Caco-2 (cell line): ENCODE results near the gene VASN. TPM values are rescaled to one million over a fixed set of nuclear protein-coding genes. Genes with fewer than 3 reads are reported as not detected.

Experiments used
- BruUV-seq: library from RNA; stranded (reverse); fragments of 400-500 nt; replicated peaks from 2 replicates; lab custom pipeline; 2021; lab: Mats Ljungman, UMichigan
- CTCF ChIA-PET: fragments of 300-600 bp; sonication (Branson Sonifier 250); formaldehyde crosslinking; loops from one replicate; lab custom pipeline; 2022; ENCODE audit warnings: antibody characterized with exemption; lab: Charles Lee
- POLR2A ChIA-PET: fragments of 300-600 bp; sonication (Branson Sonifier 250); formaldehyde crosslinking; loops from one replicate; lab custom pipeline; 2022; ENCODE audit warnings: antibody characterized with exemption; lab: Charles Lee
- DNase-seq, 2 experiments: peaks; one replicate each; pipeline versions ENCODE4 v3.0.0 to v3.0.0-alpha.2; 2020 to 2022
- H3K27me3 ChIP-seq: replicated peaks from 2 replicates; pipeline ENCODE4 v1.6.0; 2011; ENCODE audit warnings: low read length; ENCODE audit not compliant: control insufficient read depth, insufficient read depth
- H3K36me3 ChIP-seq: 2 replicates; pipeline ENCODE4 v1.5.1; 2011; ENCODE audit warnings: low read length; ENCODE audit not compliant: control insufficient read depth, insufficient read depth
- H3K4me1 ChIP-seq: fragments of 250-450 bp; sonication (Bioruptor Pico); 2 replicates; pipeline ENCODE4 v1.5.1; 2020; ENCODE audit warnings: mild to moderate bottlenecking
- H3K4me3 ChIP-seq: 2 replicates; pipeline ENCODE4 v1.5.1; 2011; ENCODE audit warnings: low read depth, mild to moderate bottlenecking, control low read depth, low read length
- H3K9me3 ChIP-seq: fragments of 250-450 bp; sonication (Bioruptor Pico); 2 replicates; pipeline ENCODE4 v1.5.1; 2020; ENCODE audit warnings: mild to moderate bottlenecking, moderate library complexity
- H3K27ac Mint-ChIP-seq: one replicate; pipeline ENCODE4 v1.8.0; 2022; ENCODE audit warnings: mixed read lengths; ENCODE audit not compliant: unreplicated experiment
- H3K27me3 Mint-ChIP-seq: one replicate; pipeline ENCODE4 v1.8.0; 2022; ENCODE audit warnings: mixed read lengths; ENCODE audit not compliant: insufficient read depth, unreplicated experiment
- H3K36me3 Mint-ChIP-seq: one replicate; pipeline ENCODE4 v1.8.0; 2022; ENCODE audit warnings: mild to moderate bottlenecking, mixed read lengths; ENCODE audit not compliant: insufficient read depth, unreplicated experiment
- H3K4me1 Mint-ChIP-seq: one replicate; pipeline ENCODE4 v1.8.0; 2022; ENCODE audit warnings: low read depth, mixed read lengths; ENCODE audit not compliant: unreplicated experiment
- H3K4me3 Mint-ChIP-seq: one replicate; pipeline ENCODE4 v1.8.0; 2022; ENCODE audit warnings: mild to moderate bottlenecking, moderate library complexity, mixed read lengths; ENCODE audit not compliant: unreplicated experiment
- H3K9me3 Mint-ChIP-seq: one replicate; pipeline ENCODE4 v1.8.0; 2022; ENCODE audit warnings: mixed read lengths; ENCODE audit not compliant: unreplicated experiment
- CTCF ChIP-seq, 2 experiments: fragments of 200-600 bp in 1 of 2; IDR thresholded peaks; 1 replicate in 1 of 2; 2 replicates in 1 of 2; pipeline versions ENCODE4 v1.5.1 to v1.8.0; 2011 to 2022; ENCODE audit warnings: antibody characterized with exemption in 1 of 2, control low read depth in 1 of 2, inconsistent platforms in 1 of 2, low read depth in 1 of 2, low read length in 1 of 2, mild to moderate bottlenecking in 1 of 2, moderate library complexity in 1 of 2; ENCODE audit not compliant: insufficient read depth in 1 of 2, severe bottlenecking in 1 of 2, unreplicated experiment in 1 of 2
- intact Hi-C: fragments of 100-400 bp; cut with micrococcal nuclease; formaldehyde crosslinking; loops from one replicate; pipeline ENCODE4 v1.10.0; 2022; ENCODE audit not compliant: unreplicated experiment
- total RNA-seq: library from RNA; stranded (reverse); gene quantifications from 2 replicates; pipeline ENCODE4 v1.2.3, GENCODE V29; 2022

VASN gene
- total RNA-seq, 1 experiment from 2014 or later: 2.7 TPM

GRCh38 chr16:4360538-4361021, 11.1 kb upstream of the VASN start:
- H3K27ac Mint-ChIP-seq: no peak overlapping the region
- ChIA-PET POLR2A (no interaction called here), CTCF (interaction anchor here (2.9 kb wide), 1 partner anchor 42 kb away, joined by 29 read pairs; no protein-coding TSS in a partner anchor)
- no peak overlapping the region for H3K4me3 Mint-ChIP-seq
- BruUV-seq: no TSS peak
- Histone ChIP-seq H3K27me3 (no peaks in the 10 kb centered on the region), H3K4me3 (no peak overlapping the region), H3K36me3 (no peaks in the 10 kb centered on the region), H3K4me1 (no peaks in the 10 kb centered on the region), H3K9me3 (no peaks in the 10 kb centered on the region)
- H3K9me3 Mint-ChIP-seq: no peaks in the 10 kb centered on the region
- peak; percentile 38 to 62 for DNase-seq
- intact Hi-C loops: no loop called here
- TF ChIP-seq CTCF (IDR thresholded peaks at IDR 0.05; ENCODE audit: insufficient read depth in 1 of 2, low read depth in 1 of 2, low read length in 1 of 2, severe bottlenecking in 1 of 2, unreplicated experiment in 1 of 2): no peak
- no peaks in the 10 kb centered on the region for H3K27me3 Mint-ChIP-seq
- no peaks in the 10 kb centered on the region for H3K4me1 Mint-ChIP-seq
- no peaks in the 10 kb centered on the region for H3K36me3 Mint-ChIP-seq

- Histone ChIP-seq H3K9me3 (no peaks in the 10 kb centered on the region), H3K36me3 (no peaks in the 10 kb centered on the region), H3K4me1 (no peaks in the 10 kb centered on the region), H3K27me3 (no peaks in the 10 kb centered on the region), H3K4me3 (no peak overlapping the region)
- DNase-seq: no peak
- no peaks in the 10 kb centered on the region for H3K4me1 Mint-ChIP-seq
- no peak overlapping the region for H3K27ac Mint-ChIP-seq
- no peak overlapping the region for H3K4me3 Mint-ChIP-seq
- intact Hi-C loops: no loop called here
- no TSS peak for BruUV-seq
- H3K36me3 Mint-ChIP-seq: no peaks in the 10 kb centered on the region
- H3K27me3 Mint-ChIP-seq: no peaks in the 10 kb centered on the region
- ChIA-PET POLR2A (no interaction called here), CTCF (interaction anchor here (0.6 kb wide), 1 partner anchor 21 kb away, joined by 3 read pairs; no protein-coding TSS in a partner anchor)
- TF ChIP-seq CTCF (IDR thresholded peaks at IDR 0.05; ENCODE audit: insufficient read depth in 1 of 2, low read depth in 1 of 2, low read length in 1 of 2, severe bottlenecking in 1 of 2, unreplicated experiment in 1 of 2): no peak
- H3K9me3 Mint-ChIP-seq: no peaks in the 10 kb centered on the region
Observed at GRCh38 chr16:4361033-4361943, 10.4 kb upstream of the VASN start.

- H3K27me3 ChIP-seq: no peaks in the 10 kb centered on the region
- ChIA-PET CTCF (no interaction called here), POLR2A (no interaction called here)
- Mint-ChIP-seq H3K4me3 (no peak overlapping the region), H3K9me3 (no peaks in the 10 kb centered on the region), H3K4me1 (no peaks in the 10 kb centered on the region), H3K36me3 (no peaks in the 10 kb centered on the region), H3K27ac (no peak overlapping the region), H3K27me3 (no peaks in the 10 kb centered on the region)
- no peak for TF ChIP-seq CTCF (IDR thresholded peaks at IDR 0.05; ENCODE audit: insufficient read depth in 1 of 2, low read depth in 1 of 2, low read length in 1 of 2, severe bottlenecking in 1 of 2, unreplicated experiment in 1 of 2)
- no peaks in the 10 kb centered on the region for H3K36me3 ChIP-seq
- no peaks in the 10 kb centered on the region for H3K4me1 ChIP-seq
- no peaks in the 10 kb centered on the region for H3K9me3 ChIP-seq
- no peak for DNase-seq
- BruUV-seq: no TSS peak
- no peak overlapping the region for H3K4me3 ChIP-seq
- intact Hi-C loops: no loop called here
Observed at GRCh38 chr16:4361944-4362311, 9.7 kb upstream of the VASN start.
